ENCODE results near the gene DNAJC27.

The DNAJC27 gene

GRCh38 chr2:24903161-24904103 lies 68.3 kb downstream of the DNAJC27 start:
- DNase-seq: no peak

GRCh38 chr2:24899361-24899910 lies 72.3 kb downstream of the DNAJC27 start:
- no peak for DNase-seq

- DNase-seq: no peak
Measured at GRCh38 chr2:24898122-24899109, 73.3 kb downstream of the DNAJC27 start.

GRCh38 chr2:24894750-24895149 lies 77.0 kb downstream of the DNAJC27 start:
- DNase-seq: no peak

GRCh38 chr2:24893934-24894333 lies 77.8 kb downstream of the DNAJC27 start:
- DNase-seq: no peak

All from NCI-H1930 (cell line).